HG03432 (cell line): Measurements from ENCODE around the gene RGMA.
"Not testable (repeated sequence)": the region's sequence is repeated elsewhere in the genome, so short reads cannot be mapped to it uniquely, and the experiment has no call there.

ENCODE experiments used
- ATAC-seq: cut with Tn5 transposase; IDR thresholded peaks from one replicate; pipeline ENCODE4 v1.9.1; 2021; ENCODE audit warnings: mild to moderate bottlenecking, moderate library complexity; ENCODE audit not compliant: unreplicated experiment

The RGMA gene

DNA sequence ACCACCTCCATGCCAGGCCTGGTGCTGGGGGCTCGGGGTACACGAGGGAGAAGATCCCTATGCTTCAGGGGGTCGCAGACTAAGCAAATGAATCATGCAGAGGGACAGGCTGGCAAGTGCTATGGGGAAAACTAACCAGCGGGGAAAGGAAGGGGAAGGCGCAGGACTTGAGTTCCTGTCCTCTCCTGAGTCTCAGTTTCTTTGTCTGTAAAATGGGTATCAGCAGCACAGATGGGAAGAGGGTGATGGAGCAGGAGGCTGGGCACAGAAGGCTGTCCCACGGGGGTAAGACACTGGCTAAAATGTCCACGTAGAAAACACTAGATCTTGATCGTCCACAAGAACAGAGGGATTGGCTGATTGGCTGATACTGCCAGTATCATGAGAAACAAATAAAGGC lies 39.8 kb downstream of the RGMA start:
- ATAC-seq: no peak

DNA sequence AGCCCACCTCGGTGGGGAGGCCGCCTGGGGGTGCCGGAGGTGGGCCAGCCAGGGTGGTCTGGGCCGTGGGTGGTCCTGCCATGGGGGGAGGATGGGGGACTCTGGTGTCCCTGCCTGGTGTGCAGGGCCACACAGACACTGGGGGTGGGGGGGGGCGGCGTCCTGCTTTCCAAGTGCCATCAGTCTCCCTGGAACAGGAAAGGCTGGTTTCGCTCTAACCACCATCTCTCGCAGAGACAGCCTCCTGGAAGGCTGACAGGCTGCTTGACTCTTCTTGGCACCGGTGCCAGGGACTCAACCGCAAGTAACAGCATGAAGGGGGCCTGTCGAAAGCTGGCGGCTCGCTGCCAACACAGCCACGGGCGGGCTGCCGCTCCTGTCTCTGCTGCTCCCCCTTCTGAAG lies 40.3 kb downstream of the RGMA start:
- ATAC-seq: no peak

DNA sequence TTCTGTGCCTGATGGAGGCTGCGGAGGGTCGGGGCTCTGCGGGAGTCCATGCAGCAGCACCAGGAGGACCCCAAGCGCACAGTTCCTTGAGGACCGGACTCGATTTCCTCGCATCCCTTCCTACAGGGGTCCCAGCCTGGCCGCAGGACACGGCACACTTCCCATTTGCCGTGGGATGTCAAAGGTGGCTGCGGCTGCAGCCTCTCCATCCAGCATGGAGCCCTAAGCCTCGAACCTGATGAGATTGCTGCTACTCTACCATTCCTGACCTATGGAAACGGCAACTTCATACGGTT lies 40.6 kb downstream of the RGMA start:
- no peak for ATAC-seq

DNA sequence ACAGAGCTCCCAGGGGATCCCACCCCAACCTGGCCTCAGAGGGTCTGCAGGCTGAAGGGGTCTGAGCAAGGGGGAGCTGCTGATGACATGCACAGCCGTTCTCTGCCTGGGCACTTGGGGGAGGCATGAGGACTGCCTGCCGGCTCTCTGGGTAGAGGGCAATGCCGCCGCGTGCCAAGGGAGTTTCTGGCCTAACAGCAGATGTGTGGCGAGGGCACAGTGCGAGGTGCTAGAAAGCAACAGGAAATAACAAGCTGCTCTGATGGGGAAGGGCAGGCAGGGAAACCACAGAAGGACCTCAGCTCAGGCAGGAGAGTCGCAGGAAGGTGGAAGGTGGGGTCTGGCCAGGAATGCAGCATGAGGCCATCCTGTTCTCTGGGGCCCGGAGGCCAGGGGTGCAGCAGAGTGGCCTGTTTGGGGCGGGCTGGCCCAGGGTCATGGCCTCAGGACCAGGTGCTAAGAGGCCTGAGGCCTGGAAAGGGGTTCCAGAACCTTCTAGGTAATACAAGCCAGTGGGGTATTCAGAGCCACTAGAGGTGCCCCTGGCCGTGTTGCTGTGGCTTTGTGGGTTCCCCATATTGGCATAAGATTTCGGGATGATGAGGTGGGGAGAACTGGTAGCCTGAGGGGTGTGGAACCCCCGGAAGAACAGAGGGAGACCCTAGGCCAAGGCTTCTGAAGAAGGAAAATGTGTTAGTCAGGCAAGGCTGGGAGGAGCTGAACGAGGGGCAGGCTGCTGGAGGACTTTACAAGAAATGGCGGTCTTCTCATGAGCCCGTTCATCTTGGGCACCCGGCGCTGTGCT lies 41.2 kb downstream of the RGMA start:
- no peak for ATAC-seq

DNA sequence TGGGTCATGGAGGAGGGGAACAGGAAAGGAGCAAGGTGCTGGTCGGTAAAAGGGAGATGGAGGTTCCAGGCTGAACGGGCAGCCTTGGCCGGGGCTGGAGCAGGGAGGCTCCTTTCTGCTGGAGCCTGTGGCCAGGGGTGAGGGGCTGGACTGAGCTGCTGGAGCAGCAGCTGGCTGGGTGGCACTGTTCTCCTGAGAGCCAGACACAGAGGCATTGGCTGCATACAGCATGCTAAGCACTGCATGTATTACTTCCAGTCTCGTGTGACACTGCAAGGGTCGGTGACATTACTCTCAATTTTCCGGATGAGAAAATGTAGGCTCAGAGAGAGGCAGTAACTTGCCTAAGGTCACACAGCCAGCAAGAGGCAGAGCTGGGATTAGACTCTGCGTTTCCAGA lies 42.3 kb downstream of the RGMA start:
- no peak for ATAC-seq

DNA sequence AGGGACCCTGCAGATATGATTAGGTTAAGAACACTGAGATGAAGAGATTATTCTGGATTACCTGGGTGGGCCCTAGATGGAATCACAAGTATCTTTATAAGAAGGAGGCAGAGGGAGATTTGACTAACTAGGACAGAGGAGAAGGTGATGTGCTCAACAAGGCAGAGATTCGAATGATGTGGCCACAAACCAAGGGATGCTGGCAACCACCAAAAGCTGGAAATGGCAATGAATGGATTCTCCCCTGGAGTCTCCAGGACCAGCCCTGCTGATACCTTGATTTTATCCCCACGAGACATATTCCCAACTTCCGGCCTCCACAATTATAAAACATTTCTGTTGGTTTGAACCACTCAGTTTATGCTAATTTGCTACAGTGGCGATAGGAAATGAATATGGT lies 42.9 kb downstream of the RGMA start:
- ATAC-seq: no peak

DNA sequence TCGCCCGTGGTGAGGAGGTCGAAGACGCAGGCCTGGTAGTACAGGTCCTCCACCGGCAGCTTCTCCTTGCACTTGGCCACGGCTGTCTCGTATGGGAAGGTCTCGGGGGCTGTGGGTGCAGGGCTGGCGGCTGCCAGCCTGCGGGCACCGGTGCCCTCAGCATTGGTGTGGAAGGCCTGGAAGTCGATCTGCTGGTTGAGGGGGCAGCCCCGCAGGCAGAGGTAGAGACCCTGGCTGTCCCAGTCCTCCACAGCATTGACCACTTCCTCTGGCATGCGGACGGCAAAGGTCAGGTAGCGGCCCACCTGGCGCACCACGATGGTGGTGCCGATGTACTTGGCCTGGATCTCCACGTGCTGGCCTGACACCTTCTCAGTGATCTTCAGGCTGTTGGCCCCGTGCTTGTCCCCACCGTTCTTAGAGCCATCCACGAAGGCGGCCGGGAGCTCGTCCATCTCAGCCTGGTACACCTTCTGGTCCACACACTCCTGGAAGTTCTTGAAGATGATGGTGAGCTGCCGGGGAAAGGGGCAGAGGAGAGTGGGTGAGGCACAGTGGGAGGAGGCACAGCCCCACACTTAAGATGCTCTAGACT lies 43.7 kb downstream of the RGMA start:
- ATAC-seq: no peak

DNA sequence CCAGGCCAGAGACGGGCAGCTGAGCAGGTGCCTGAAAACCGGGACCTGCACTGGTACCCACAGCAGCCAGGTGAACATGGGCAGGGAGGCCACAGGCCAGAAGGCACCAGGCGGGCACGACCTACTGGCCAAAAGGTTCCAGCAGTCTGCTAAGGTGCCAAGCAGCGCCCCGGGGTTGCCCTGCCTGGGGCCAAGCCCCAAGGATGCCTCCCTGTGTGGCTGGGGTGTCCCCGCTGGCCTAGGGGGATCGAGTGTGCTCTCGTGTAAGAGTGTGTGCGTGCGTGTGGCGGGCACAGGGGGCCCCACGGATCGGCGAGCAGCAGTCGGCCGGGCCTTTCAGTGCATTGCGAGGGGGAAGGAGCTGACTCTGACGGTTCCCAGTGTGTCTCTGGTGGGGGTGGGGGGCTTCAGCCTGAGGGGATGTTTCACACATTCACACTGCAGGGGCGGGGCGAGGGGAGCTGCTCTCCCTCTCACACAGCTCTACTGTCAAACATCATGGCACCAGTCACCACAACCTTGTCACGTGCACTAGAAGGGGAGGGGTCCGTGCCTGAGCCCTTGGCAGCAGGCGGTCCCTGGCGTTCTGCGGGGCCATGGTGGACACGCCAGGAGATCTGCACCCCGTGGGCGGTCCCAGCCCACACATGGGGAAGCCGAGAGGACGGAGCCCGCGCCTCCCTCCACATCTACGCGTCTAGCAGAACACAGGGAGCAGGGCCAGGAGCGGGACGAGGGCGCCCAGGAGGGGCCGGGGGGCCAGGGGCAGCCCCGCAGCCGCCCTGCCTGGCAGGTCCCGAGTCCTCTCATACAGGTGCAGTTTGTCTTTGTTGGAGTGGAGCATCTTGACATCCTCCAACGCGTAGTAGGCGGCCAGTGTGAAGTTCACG lies 44.5 kb downstream of the RGMA start:
- ATAC-seq: no peak

DNA sequence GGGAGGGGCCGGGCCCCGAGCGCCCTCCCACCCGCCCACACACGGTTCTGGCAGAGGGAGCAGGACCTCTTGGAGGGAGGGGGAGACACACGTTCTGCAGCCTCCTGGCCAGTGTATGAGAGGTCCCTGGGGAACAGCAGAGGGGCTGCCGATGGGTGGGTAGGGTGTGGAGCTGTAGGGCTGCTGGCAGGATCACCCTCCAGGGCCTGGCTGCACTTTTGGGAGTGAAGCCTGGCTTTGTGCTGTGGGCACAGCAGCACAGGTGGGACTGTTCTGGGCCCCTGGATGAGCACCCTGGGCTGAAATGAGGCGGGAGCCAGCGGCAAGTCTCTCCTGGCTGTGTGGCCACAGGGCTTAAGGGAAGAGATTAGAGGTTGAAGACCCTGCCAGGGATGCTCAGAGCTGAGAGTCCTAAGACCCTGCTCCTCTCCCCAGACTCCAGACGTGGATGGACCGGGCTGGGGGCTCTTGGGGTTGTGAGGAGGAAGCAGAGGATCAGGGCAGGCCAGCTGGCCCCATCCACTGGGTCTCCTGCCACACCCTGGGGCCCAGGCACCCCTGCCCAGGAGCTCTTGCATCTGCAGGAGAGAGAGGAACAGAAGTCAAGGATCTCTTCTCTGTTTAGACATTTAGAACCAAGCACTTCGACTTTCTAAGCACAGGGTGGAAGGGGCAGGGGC lies 45.2 kb downstream of the RGMA start:
- no peak for ATAC-seq

DNA sequence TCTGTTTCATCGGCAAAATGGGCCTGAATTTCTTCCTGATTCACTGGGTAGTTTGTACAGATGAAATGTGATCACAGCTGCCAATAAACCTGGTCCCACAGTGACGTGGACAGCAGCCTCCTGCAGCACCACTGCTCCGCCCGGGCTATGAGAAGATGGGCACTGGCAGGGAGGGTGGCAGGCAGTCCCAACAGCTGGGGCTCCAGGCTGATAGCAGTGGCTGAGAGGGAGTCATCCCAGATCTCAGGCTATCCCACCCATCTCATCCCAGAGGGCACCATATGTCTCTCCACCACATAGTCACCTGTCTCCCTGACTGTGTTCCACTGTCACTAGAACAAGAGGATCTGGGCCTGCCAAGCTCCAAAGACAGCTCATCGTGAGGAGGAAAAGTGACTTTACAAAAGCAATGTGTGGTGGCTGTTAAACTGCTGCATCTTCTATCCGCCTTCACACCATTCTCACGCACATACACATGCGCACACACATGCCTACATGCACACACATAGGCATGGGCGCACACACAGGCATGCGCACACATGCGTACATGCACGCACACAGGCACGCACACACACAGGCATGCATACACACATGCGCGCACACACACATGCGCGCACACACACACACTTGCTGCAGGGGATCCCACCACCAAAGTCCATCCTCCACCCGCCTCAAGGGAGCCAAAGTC lies 46.2 kb downstream of the RGMA start:
- ATAC-seq: no peak

DNA sequence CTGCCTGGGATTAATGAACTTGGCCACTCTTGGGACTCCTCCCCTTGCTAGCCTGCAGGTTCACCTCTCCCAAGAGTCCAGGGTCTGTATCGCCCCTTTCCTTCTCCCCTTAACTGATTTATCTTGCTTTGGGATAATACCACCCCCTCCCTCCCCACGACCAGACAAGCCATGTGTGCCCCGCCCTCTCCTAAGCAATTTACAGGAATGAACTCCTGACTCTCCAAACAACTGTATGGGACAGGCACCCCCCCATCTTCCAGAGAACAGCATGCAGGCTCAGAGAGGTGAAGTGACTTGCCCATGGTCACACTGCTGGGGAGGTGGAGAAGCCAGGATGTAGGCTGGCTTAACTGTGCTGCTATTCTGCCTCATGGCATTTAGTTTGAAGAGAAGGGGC lies 46.8 kb downstream of the RGMA start:
- ATAC-seq: no peak

DNA sequence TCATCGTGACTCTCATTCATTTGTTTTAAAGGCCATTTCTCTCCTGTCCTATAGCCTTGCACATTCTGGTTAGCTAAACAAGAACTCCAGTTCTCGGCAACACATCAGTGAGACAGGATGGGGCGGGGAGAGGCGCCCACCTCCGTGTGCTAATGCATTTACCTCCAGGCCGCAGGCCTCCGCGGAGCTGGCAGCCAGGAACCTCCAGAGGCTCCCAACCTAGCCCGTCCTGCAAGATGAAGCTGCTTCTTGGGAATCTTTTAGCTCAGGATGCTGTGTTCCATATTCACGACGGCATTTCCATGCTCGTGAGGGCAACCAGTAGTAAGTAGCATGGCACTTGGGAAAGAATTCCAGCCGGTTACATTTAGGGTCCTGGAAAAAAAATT lies 47.9 kb downstream of the RGMA start:
- ATAC-seq: no peak

DNA sequence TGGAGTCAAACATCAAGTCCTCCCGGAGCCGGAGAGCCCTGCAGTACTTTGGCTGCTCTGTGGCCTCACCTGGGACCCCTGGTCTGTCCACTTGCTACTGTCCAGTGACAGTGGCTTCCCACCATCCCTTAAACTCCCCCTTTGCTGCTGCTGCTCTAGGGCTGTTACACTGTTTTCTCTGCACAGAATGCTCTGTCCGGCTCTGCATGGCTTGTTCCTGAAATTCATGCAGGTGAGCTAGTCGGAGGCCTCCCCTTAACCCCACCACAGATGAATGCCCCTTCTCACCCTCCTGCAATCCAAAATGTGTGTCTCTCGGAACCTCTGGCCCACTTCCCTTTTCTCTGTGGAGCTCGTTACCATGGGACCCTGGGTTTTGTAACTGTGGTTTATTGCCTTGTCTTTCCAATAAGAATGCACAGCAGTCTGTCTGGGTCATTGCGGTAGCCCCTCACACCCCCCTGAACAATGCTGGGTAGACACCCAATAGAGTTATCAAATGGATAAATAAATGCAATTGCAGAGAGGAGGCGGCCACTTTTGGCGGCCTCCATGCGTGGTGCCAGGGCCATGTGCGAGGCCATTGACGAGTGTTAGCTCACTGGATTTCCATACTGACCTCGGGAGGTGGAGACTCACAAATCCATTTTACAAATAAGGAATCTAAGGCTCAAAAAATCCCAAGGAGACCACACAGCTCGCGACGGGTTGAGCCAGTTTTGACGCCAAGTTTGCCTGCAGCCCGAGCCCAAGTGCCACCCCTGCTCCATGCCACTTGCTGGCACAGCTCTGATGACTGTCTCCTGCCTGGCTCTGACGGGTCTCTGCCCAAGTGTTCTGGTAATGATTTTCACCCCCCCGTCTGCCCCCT lies 48.5 kb downstream of the RGMA start:
- no peak for ATAC-seq

DNA sequence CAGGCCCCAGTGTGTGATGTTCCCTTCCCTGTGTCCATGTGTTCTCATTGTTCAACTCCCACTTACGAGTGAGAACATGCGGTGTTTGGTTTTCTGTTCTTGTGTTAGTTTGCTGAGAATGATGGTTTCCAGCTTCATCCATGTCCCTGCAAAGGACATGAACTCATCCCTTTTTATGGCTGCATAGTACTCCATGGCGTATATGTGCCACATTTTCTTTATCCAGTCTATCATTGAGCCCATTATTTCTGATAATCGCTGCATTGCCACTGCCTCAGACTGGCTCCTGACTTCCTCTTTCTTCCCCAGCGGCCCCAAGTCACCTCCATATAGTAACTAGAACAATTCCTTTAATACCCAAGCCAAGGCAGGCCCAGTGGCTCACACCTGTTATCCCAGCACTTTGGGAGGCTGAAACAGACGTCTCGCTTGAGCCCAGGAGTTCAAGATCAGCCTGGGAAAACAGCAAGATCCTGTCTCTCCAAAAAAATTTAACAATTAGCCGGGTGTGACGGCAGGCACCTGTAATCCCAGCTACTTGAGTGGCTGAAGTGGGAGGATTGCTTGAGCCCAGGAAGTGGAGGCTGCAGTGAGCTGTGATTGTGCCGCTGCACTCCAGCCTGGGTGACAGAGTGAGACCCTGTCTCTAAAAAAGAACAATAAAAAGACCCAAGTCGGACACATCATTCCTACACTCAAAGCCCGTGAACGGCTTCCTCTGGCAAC lies 49.3 kb downstream of the RGMA start:
- ATAC-seq: not testable (repeated sequence)

DNA sequence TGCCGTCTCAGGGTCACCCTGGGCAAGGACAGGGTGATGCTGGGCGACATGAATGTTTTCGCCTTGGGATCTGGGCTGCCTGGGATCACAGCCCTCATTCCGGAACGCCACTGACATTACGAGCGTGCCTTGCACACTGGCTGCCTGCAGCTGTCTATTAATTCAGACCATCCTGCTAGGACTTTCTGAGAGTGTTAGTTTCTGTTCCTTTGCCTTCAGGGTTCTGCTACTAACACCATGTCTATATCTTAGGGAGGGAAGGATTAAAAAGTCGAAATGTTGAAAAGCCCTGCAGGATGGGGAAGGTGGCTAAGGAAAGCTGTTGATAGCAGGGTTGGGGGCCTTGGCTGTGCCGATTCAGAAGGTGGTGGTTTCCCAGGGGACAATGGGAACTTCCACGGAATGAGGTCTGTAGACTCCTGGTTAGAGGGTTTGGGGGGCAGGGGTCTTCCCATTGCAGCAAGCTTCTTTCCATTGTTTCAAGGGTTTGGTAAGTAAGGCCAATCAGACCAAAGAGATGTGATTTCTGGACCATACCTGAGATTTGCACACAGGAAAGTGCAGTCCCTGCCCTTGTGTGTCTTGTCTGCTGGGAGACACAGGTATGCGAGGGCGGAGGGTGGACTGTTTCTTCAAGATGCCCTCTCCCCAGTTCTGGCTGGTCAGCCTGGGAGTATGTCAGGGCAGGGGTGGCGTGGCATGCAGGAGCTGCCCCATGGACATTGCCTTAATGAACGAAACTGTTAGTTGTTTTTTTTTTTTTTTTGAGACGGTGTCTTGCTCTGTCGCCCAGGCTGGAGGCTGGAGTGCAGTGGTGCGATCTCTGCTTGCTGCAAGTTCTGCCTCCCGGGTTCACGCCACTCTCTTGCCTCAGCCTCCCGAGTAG lies 50.9 kb downstream of the RGMA start:
- ATAC-seq: no peak

DNA sequence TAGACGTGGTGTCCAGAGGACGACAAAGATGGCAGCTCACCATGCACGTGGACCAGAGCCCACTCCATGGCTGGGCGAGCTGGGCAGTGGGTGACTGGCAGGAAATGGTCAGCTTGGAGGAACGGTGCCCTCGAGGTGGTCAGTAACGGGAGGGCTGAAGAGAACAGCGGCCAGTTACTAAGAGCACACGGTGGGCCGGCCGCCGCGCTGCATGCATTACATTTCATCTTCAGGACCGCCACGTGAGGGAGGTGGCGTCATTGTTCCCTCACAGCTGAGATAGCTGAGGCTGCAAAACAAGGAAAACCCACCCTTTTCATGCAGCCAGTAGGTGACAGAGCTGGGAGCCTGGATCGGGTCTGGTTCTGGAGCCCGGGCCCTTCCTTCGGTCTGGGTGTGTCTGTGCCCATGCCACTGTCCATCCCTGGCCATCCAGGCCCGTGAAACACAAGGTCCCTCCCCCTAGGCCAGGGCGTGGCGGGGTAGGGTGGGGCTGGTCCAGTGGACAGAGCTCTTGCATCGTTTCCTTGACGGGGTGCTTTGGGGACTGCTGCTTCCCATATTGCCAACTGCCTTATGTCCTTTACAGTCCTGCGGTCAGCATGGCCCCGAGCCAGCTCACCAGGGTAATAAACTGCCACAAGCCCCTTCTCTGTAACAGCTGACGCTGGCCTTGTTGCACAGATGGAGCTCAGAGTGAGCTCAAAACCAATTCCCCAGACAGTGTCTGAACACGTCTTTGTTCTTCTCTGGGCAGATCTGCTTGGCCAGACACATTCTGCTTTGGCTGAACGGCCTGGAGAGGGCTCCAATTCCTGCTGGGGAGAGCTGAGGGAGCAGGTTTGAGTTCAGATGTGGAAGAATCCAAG lies 51.8 kb downstream of the RGMA start:
- ATAC-seq: no peak
